IPS-NIHi7 (cell line): Measurements from ENCODE around the gene CACTIN.
A peak's percentile ranks its signal among the peaks of the same experiment; 100 is the strongest.

Source experiments
- DNase-seq: peaks from one replicate; pipeline ENCODE4 v3.0.0; 2012; ENCODE audit warnings: mixed read lengths; ENCODE audit errors: extremely low spot score

CACTIN gene

GRCh38 chr19:3627351-3627723, 747 bp upstream of the CACTIN start:
- no peak for DNase-seq

- no peak for DNase-seq
These were observed 556 bp downstream of the CACTIN start for GRCh38 chr19:3625996-3626472.

- DNase-seq, result no peak
These were observed 2.9 kb downstream of the CACTIN start for GRCh38 chr19:3623716-3624115.

DNA sequence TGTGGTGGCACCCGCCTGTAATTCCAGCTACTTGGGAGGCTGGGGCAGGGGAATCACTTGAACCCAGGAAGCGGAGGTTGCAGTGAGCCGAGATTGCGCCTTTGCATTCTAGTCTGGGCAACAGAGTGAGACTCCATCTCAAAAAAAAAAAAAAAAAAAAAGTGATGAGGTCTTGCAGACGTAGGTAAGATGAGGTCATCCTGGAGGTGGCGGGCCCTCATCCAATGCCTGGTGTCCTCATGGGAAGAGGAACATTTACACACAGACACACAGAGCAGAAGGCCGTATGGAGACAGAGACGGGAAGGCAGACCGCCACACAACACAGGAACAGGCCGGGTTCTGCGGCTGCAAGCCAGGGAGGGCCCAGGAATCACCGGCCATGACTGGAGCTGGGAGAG, 4.4 kb downstream of the CACTIN start:
- DNase-seq, result no peak

DNA sequence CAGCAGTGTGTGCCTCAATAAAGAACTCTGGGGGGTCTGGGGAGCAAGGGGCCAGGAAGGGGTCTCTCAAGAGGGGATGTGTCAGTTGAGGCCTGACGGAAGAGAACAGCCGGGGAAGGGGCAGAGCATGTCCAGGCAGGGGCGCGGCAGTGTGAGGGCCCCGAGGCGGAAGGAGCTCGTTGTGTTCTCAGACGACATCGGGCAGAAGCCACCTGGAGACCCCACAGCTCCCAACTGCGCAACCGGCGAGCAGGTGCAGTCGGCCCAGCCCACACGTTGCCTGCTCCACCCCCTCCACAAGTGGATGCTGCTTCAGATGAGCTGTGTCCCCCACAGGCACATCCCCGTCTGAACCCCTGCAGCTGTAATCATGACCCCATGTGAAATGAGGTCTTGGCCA, 4.9 kb downstream of the CACTIN start:
- no peak for DNase-seq

DNA sequence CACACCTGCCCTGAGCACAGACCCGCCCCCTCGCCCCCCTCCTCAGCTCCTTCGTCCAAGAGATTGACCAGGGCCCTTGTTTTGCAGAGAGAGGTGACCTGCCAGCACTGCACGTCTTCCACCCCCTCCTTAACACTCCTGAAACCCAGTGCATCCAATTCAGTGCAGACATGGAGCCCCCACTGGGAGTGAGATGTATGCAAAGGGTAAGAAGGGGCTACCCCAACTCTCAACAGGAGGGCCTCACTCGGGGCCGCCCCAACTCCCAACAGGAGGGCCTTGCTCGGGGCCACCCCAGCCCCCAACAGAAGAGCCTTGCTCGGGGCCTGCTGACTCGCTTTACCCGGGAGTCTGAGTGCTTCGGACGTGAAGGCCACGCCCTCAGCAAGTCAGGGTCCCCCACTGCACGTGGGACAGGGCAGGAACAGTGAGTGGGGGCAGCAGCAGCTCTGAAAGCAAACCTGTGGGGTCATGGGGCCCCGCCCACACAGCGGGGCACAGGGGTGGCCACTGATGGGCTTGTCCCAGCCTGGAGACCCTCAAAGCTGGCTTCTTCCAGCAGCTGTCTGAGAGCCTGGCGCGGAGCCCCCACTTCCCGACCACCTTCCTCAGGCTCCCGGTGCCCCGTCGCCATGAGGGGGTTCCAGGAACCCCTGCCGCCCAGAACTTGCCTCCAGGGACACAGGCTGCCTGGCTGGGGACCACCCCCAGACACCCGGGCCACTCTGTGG, 5.6 kb downstream of the CACTIN start:
- DNase-seq, result no peak

DNA sequence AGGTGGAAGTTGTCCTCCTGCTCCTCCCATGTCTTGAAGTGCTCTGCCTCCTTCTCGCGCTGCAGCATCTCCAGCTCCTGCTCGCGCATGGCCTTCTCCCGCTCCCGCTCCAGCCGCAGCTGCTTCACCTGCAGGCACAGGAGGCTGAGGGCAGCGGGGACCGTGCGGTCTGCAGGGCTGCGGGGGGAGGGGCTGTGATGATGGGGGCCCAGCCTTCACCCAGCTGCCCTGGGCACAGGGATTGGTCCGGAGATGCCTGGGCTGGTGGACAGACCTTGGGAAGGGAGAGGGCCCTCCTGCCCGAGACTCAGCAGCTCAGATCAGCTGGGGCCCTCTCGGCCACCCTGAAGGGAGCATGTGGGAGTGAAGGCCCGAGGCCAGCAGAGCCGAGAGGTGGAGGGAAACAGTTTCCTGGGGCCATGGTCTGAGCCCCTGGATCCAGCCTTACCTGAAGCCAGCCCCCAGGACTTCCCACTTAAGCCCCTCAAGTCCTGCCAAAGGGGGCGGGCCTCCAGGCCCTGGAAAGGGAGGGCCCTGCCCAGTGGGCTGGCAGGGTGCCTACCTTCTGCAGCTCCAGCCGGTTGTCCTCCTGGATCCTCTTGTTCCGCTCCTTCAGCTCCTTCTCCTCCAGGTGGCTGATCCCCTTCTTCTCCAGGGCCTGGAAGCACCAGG, 6.3 kb downstream of the CACTIN start:
- DNase-seq, result no peak

DNA sequence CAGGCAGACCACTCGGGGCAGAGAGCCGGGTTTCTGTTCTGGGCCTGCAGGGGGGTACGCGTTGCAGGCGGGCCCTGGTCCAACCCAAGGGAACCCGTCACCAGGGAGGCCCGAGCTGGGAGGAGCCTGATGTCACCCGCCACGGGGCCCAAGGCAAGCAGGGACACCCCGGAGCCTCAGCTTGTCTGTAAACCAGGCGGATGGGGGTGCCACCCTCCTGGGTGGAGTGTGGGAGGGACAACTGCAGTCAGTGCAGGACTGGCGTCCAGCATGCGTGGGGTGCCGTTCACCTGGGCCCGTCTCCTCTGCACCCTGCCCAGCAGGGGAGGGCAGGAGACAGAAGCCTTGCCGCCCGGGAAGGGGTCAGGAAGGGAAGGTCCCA, 7.0 kb downstream of the CACTIN start:
- DNase-seq, result no peak

DNA sequence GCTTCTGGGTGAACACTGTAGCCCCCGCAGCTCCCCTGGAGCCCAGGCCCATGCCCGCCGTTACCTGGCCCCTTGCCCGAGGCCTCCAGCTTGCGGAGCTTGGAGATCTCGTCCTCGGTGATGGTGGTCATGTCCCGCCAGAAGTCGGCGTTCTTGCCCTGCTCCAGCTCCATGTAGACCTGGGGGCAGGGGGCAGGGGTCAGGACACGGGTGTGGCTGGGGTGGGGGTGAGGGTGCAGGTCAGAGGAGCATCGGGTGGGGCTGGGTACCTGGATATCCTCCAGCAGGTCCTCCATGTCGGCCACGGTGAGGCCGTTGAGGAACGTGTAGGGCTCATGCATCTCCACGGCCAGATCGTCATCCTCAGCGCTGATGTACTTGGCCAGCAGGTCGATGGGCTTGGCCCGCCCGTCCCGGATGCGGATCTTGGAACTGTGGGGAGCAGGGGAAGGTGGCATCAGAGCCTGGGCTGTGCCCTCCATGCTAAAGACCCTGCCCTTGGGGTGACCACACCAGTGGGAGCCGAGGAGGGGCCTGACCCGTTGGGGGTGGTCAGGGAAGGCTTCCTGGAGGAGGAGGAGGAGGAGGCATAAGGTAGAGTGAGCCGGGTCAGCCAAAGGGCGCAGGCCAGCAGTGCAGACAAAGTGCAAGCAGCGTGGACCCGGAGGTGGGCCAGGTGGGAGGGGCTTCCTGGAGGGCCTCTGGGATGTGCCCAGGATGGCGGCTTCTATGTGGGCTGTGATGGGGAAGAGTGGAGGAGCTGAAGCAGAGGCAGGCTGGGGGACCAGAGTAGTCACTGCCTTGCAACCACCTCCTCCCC, 7.6 kb downstream of the CACTIN start:
- DNase-seq, result no peak

DNA sequence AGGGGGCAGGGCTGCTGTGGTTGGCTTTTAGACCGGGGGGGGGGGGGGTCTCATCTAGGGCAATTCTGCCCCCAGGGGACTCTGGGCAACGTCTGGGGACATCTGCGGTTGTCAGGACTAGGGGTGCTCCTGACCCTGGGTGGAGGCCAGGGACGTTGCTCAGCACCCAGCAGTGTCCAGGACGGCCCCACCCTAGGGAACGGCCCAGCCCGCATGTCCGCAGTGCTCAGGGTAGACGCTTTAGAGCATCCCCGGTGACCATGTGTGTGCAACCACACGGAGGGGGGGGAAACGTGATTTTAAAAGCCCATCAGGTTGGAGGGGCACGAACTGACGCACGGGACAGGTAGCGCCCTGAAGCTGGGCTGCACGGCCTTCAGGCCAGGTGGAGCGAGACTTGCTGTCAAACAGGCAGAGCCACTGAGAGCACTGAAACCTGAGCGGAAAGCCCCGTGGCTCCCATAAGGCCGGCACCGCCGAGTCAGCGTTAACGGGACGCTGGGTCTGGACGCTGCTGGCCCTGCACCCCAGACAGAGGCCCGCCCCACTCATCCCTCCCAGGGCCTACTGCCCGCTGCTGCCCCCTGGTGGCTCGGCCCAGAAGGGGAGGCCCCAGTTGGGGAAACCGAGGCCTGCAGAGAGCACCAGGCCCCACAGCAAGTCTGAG, 8.3 kb downstream of the CACTIN start:
- peak; percentile 91 for DNase-seq

GRCh38 chr19:3617463-3617862, 9.1 kb downstream of the CACTIN start:
- DNase-seq, result no peak

DNA sequence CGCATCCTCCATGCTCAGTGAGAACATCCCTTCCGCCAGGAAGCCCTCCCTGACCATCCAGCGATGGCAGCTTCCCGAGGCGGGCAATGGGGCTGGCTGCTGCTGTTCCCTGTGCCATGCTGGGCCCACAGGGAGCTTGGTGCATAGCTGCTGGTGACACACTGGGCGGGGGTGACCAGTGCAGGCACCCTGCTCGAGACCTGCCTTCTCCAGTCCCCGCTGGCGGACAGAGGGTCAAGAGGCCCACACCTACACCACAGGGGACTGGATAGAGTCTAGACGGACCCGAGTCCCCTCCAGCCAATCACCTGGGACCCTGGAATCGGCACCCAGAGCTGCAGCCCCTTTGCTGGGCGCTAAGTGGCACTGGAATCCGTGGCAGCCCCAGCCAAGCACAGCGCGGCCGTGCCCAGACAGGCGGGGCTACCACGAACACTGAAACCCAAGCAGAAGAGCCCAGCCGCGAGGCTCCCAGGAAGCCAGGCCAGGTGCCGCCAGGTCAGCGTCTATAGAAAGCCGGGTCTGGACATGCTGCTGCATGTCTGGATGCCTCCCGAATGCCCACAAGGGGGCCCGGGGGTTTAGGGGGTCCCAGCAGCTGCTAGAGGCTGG, 11.0 kb downstream of the CACTIN start:
- DNase-seq, result no peak

DNA sequence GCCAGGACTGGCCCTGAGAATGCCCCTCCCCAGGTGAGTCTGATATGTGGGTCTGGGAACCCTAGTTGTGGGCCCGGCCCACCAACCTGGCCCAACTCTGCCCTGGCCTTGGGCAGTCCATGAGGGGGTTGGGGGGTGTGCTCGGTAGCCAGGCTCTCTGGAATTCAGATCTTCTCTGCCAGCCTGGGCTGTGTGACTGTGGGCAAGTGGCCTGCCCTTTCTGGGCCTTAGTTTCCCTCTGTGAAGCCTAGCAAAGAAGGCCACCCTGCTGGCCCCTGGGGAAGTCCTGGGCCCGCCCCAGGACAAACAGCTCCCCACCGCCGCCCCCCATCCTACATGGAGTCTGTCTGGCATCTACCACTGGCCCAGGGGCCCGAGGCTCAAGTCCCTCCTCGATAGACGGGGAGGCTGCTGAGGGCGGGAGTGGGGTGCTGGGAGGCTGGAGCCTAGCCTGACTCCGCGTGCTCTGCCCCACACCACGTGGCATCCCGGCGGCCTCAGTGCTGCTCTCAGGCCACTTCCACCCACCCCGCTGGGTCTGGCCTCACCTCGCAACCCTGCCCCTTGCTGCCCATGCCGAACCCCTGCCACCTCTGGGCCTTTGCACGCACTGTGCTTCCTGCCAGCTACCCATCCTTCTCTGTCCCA, 11.6 kb downstream of the CACTIN start:
- no peak for DNase-seq

GRCh38 chr19:3613818-3614661, 12.6 kb downstream of the CACTIN start:
- no peak for DNase-seq

- DNase-seq, result peak; percentile 89
These were observed 13.5 kb downstream of the CACTIN start for GRCh38 chr19:3612901-3613741.

GRCh38 chr19:3612330-3612729, 14.3 kb downstream of the CACTIN start:
- DNase-seq, result no peak

DNA sequence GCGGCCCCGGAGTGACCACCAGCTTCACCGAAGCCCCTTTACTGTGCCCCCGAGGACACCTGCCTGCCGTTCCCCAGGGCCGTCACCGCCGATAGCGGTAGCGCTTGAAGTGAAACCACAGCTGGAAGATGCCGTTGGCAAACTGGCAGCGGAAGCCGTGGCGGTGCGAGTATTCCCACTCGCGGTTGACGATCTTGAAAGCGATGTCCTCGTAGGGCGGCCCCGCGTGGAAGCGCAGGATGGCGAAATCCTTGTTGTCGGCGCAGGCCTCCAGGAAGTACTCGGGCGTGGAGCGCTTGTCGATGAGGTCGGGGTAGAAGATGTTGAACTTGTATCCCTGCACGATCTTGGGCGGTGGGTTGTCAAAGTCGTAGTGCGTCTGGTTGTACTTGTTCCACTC, 14.7 kb downstream of the CACTIN start:
- DNase-seq, result no peak

DNA sequence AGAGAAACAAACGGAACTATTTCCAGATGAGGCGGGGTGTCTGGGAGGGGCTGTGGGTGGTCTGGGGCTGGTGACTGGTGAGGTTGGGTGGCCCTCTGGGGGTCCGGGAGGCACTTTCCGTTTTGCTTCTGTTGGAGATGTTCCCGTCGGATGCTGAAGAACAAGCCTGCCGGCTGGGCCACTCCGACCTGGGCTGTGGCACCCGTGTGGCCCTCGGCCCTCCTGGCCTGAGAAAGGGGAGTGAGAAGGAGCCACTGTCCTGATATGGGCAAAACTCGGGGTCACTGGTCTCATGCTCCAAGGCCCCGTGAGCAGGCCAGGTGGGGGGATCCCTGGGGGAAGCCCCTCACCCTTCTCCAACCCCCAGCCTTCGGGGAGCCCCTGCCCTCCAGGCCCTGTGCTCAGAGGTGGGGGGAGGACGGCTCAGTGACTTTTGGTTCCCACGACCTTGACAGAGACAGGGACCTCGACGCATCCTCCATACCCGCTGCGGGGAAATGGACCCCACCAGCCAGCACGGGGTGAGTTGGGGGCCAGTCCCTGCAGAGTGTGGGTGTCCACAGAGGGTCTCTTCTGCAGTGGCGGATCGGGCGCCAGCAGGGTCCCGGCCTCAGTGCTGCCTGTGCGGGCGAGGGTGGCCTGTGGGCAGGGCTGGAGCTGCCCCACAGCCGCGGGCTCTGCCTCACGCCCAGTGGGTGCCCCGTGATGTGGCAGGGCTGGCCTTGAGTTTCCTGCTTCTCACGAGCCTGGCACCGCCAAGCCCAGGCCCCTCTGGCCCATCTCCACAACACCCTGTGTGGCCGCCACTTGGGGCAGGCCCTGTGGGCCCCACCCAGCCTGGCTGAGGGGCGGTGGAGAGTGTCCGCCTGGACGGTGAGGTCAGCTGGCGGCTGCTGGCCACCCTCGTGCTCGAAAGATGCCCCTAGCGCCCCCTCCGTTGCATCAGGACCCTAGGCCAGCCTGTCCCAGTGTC, 15.6 kb downstream of the CACTIN start:
- no peak for DNase-seq
